Upper lobe of left lung (tissue), 6 donors: Measurements from ENCODE around the gene IL20RB. TPM values are rescaled to one million over a fixed set of nuclear protein-coding genes. Genes with fewer than 3 reads are reported as not detected.

Experiments used
- ATAC-seq, 2 donors: fragments of 200-7000 bp; cut with Tn5 transposase; one replicate each; pipeline ENCODE4 v1.9.1; 2022; ENCODE audit warnings: mild to moderate bottlenecking in 2 of 2, moderate library complexity in 2 of 2; ENCODE audit not compliant: low FRiP score in 2 of 2
- DNase-seq, 2 donors: peaks; one replicate each; pipeline ENCODE4 v3.0.0-alpha.2; 2019 to 2020
- H3K27ac ChIP-seq, 4 donors: fragments of 200-600 bp; sonication (generic); one replicate each; pipeline ENCODE4 v1.5.1; 2016 to 2019
- H3K27me3 ChIP-seq, 4 donors: fragments of 200-600 bp; sonication (generic); one replicate each; pipeline ENCODE4 v1.5.1; 2017 to 2019
- H3K36me3 ChIP-seq, 4 donors: fragments of 200-600 bp; sonication (generic); one replicate each; pipeline ENCODE4 v1.5.1; 2016 to 2019
- H3K4me1 ChIP-seq, 4 donors: fragments of 200-600 bp; sonication (generic); one replicate each; pipeline ENCODE4 v1.5.1; 2018 to 2019
- H3K4me3 ChIP-seq, 4 donors: fragments of 200-600 bp; sonication (generic); one replicate each; pipeline ENCODE4 v1.5.1; 2017 to 2019; ENCODE audit warnings: mild to moderate bottlenecking in 2 of 4, moderate library complexity in 1 of 4
- H3K9me3 ChIP-seq, 4 donors: fragments of 200-600 bp; sonication (generic); one replicate each; pipeline ENCODE4 v1.5.1; 2018 to 2019
- CTCF ChIP-seq, 6 experiments: fragments of 450-650 bp in 4 of 6; fragments of 200-600 bp in 2 of 6; sonication (generic) in 2 of 6; IDR thresholded peaks; one replicate each; pipeline ENCODE4 v1.5.1; 2016 to 2019; ENCODE audit warnings: antibody characterized with exemption in 6 of 6
- EP300 ChIP-seq, 4 donors: sonication (generic); formaldehyde crosslinking; IDR thresholded peaks; one replicate each; pipeline ENCODE4 v1.5.1; 2017; ENCODE audit warnings: antibody characterized with exemption in 4 of 4, control low read depth in 2 of 4
- POLR2A ChIP-seq, 4 donors: fragments of 450-650 bp; IDR thresholded peaks; one replicate each; pipeline ENCODE4 v1.5.1; 2016 to 2017; ENCODE audit warnings: antibody characterized with exemption in 4 of 4, mild to moderate bottlenecking in 2 of 4
- POLR2AphosphoS5 ChIP-seq, 2 donors: sonication (generic); formaldehyde crosslinking; IDR thresholded peaks; one replicate each; pipeline ENCODE4 v1.5.1; 2017; ENCODE audit warnings: antibody characterized with exemption in 2 of 2
- WGBS, 2 donors: methylation state at CpG; one replicate each; pipeline ENCODE4 v1.1.5; 2017 to 2018; 5-methylcytosine and 5-hydroxymethylcytosine counted together
- total RNA-seq, 6 donors: library from RNA; depleted of rRNA in 4 of 6; stranded (reverse); fragments of >200 nt in 4 of 6; gene quantifications; one replicate each; pipeline versions ENCODE4 v1.1.0 to v1.2.1, GENCODE V29; 2016 to 2021
- donor health status: DM: no; HTN: no; CAD: no; lungs with moderate emphysema.
- donor health status: DM: no; HTN: yes; CAD: no; lungs with severe emphysema.

The IL20RB gene
- total RNA-seq, 6 donors from 2014 or later: 0.80 to 22.9 (median 1.1) TPM

GRCh38 chr3:136952292-136952691 is 5.5 kb upstream of the IL20RB start:
- Histone ChIP-seq H3K9me3 (no peaks in the 10 kb centered on the region), H3K27ac (no peak overlapping the region), H3K4me3 (no peak overlapping the region), H3K4me1 (peaks cover 9 to 18% (median 12%) of the 10 kb centered on the region in 4 donors), H3K36me3 (no peaks in the 10 kb centered on the region), H3K27me3 (no peaks in the 10 kb centered on the region)
- ATAC-seq (no peak), DNase-seq (no peak)
- WGBS, 2 donors: 82 to 84% methylated on average over 1 of the region's 1 CpG
- TF ChIP-seq POLR2AphosphoS5 (IDR thresholded peaks at IDR 0.05): no peak
- no peak for TF ChIP-seq POLR2A (IDR thresholded peaks at IDR 0.05)
- no peak for TF ChIP-seq CTCF (IDR thresholded peaks at IDR 0.05)
- no peak for TF ChIP-seq EP300 (IDR thresholded peaks at IDR 0.05)

- 89 to 92% methylated on average over 2 of the region's 2 CpGs for WGBS, 2 donors
- DNase-seq (no peak), ATAC-seq (no peak)
- Histone ChIP-seq H3K4me3 (no peak overlapping the region), H3K27me3 (no peaks in the 10 kb centered on the region), H3K36me3 (no peaks in the 10 kb centered on the region), H3K27ac (no peak overlapping the region), H3K4me1 (peaks cover 7 to 12% (median 9%) of the 10 kb centered on the region in 4 donors), H3K9me3 (no peaks in the 10 kb centered on the region)
- TF ChIP-seq POLR2AphosphoS5 (IDR thresholded peaks at IDR 0.05): no peak
- TF ChIP-seq CTCF (IDR thresholded peaks at IDR 0.05): no peak
- no peak for TF ChIP-seq POLR2A (IDR thresholded peaks at IDR 0.05)
- no peak for TF ChIP-seq EP300 (IDR thresholded peaks at IDR 0.05)
These were observed 3.5 kb upstream of the IL20RB start for GRCh38 chr3:136954251-136954650.

DNA sequence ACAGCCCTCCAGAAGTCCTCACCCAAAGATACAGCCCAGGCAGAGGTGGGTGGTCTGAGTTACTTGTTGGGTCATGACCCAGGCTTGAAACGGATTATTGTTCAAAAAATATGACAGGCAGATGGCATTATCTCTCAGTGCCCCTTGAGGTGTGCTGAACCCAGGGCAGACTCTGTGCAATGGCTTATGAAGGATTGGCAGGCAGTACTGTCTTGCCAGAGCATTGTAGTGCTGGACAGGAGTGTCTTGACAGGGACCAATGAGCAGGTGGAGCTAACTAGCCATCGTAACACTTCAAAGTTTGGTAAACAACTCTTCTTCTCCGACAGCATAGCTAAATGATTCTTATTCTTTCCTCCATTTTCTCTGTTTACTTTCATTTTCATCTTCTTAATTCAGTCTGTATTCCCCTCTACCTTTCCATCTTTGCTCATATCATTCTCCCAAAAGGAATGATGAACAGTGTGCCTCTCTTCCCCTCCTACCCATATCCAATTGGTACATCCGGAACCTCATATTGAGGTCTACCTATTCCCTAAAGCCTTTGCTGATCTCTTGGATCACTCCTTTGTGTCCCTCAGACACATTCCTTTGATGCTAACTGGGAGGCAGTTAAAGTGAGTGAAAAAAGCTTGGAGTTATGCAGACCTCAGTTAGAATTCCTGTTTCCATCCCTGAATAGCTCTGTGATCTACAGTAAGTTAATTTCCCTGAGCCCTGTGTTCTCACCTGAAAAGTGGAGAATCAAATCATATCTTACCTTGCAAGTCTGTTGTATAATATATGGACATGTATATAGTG is 2.6 kb upstream of the IL20RB start:
- Histone ChIP-seq H3K27ac (no peak overlapping the region), H3K9me3 (no peaks in the 10 kb centered on the region), H3K36me3 (no peaks in the 10 kb centered on the region), H3K27me3 (no peaks in the 10 kb centered on the region), H3K4me3 (no peak overlapping the region), H3K4me1 (peaks cover 2 to 10% (median 5%) of the 10 kb centered on the region in 4 donors)
- TF ChIP-seq CTCF (IDR thresholded peaks at IDR 0.05) (no peak), EP300 (IDR thresholded peaks at IDR 0.05) (no peak), POLR2A (IDR thresholded peaks at IDR 0.05) (no peak), POLR2AphosphoS5 (IDR thresholded peaks at IDR 0.05) (no peak)
- DNase-seq: no peak
- WGBS, 2 donors: 76 to 78% methylated on average over 4 of the region's 4 CpGs
- no peak for ATAC-seq

DNA sequence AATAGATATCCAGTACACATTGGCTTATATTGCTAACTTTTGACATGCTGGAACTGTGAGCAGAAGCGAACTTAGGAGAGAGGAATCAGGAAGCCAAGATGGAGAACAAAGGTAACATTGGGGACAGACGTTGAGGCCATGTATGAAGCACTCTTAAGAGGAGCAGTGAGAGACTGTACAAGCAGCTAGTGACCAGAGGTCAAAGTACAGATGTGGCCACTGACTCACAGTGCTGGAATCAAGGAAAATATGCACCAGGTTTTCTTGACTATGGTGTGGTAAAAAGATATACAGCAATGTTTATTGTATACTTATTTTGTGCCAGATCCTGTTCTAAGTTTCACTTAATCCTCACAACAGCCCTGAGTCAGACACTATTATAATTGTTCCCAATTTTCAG is 2.0 kb upstream of the IL20RB start:
- TF ChIP-seq EP300 (IDR thresholded peaks at IDR 0.05) (no peak), POLR2AphosphoS5 (IDR thresholded peaks at IDR 0.05) (no peak), CTCF (IDR thresholded peaks at IDR 0.05) (no peak), POLR2A (IDR thresholded peaks at IDR 0.05) (no peak)
- Histone ChIP-seq H3K27me3 (no peaks in the 10 kb centered on the region), H3K36me3 (no peaks in the 10 kb centered on the region), H3K4me3 (no peak overlapping the region), H3K4me1 (peaks cover 0 to 10% (median 5%) of the 10 kb centered on the region in 4 donors), H3K27ac (no peak overlapping the region), H3K9me3 (no peaks in the 10 kb centered on the region)
- no peak for DNase-seq
- ATAC-seq: no peak
- 64 to 68% methylated on average over 2 of the region's 2 CpGs for WGBS, 2 donors

GRCh38 chr3:136956971-136957370 is 812 bp upstream of the IL20RB start:
- H3K4me3 ChIP-seq: no peak overlapping the region
- ATAC-seq (no peak), DNase-seq (no peak)
- H3K9me3 ChIP-seq: no peaks in the 10 kb centered on the region
- H3K4me1 ChIP-seq: peaks cover 0 to 10% (median 7%) of the 10 kb centered on the region in 4 donors
- 92 to 99% methylated on average over 2 of the region's 2 CpGs for WGBS, 2 donors
- H3K27me3 ChIP-seq: no peaks in the 10 kb centered on the region
- H3K36me3 ChIP-seq: no peaks in the 10 kb centered on the region
- no peak overlapping the region for H3K27ac ChIP-seq
- TF ChIP-seq CTCF (IDR thresholded peaks at IDR 0.05): no peak
- TF ChIP-seq POLR2A (IDR thresholded peaks at IDR 0.05): no peak
- TF ChIP-seq POLR2AphosphoS5 (IDR thresholded peaks at IDR 0.05): no peak
- no peak for TF ChIP-seq EP300 (IDR thresholded peaks at IDR 0.05)
